Activated CD4-positive, alpha-beta T cell treated with anti-CD3 and anti-CD28 coated beads, Interleukin-2, amount 10 ng/mL, durations not matched to agents 24 days and 14 days (primary cell): ENCODE measurements around the gene TMEM101. TPM values are rescaled to one million over a fixed set of nuclear protein-coding genes. Genes with fewer than 3 reads are reported as not detected.
A peak's percentile ranks its signal among the peaks of the same experiment; 100 is the strongest.
"Not testable (repeated sequence)": the region's sequence is repeated elsewhere in the genome, so short reads cannot be mapped to it uniquely, and the experiment has no call there.

ENCODE experiments used
- DNase-seq: peaks from one replicate; pipeline ENCODE4 v3.0.0; 2022
- H3K27ac Mint-ChIP-seq: one replicate; pipeline ENCODE4 v1.8.0; 2022; ENCODE audit warnings: mild to moderate bottlenecking, mixed read lengths
- H3K27me3 Mint-ChIP-seq: one replicate; pipeline ENCODE4 v1.8.0; 2022; ENCODE audit warnings: mixed read lengths
- H3K36me3 Mint-ChIP-seq: one replicate; pipeline ENCODE4 v1.8.0; 2022; ENCODE audit warnings: low read depth, mild to moderate bottlenecking, mixed read lengths
- H3K4me1 Mint-ChIP-seq: one replicate; pipeline ENCODE4 v1.8.0; 2021; ENCODE audit warnings: mixed read lengths
- H3K4me3 Mint-ChIP-seq: one replicate; pipeline ENCODE4 v1.8.0; 2022; ENCODE audit warnings: mild to moderate bottlenecking, moderate library complexity, mixed read lengths
- H3K9me3 Mint-ChIP-seq: one replicate; pipeline ENCODE4 v1.8.0; 2021; ENCODE audit warnings: mixed read lengths
- intact Hi-C: fragments of 100-400 bp; cut with micrococcal nuclease; formaldehyde crosslinking; loops from one replicate; pipeline ENCODE4 v1.15.1; 2023
- total RNA-seq: library from RNA; stranded (reverse); gene quantifications from 2 replicates; pipeline ENCODE4 v1.2.3, GENCODE V29; 2022

The TMEM101 gene
- 27.5 and 32.8 TPM in 2 replicates for total RNA-seq

GRCh38 chr17:44014437-44015172 is at the start of gene TMEM101:
Gene TMEM101, minus strand, starts transcription at chr17:44014963. Its CDS starts 11 bp downstream, at chr17:44014952.
- peak within 1 kb of the TSS; percentile 95 for H3K27ac Mint-ChIP-seq
- DNase-seq, result peak; percentile 96

DNA sequence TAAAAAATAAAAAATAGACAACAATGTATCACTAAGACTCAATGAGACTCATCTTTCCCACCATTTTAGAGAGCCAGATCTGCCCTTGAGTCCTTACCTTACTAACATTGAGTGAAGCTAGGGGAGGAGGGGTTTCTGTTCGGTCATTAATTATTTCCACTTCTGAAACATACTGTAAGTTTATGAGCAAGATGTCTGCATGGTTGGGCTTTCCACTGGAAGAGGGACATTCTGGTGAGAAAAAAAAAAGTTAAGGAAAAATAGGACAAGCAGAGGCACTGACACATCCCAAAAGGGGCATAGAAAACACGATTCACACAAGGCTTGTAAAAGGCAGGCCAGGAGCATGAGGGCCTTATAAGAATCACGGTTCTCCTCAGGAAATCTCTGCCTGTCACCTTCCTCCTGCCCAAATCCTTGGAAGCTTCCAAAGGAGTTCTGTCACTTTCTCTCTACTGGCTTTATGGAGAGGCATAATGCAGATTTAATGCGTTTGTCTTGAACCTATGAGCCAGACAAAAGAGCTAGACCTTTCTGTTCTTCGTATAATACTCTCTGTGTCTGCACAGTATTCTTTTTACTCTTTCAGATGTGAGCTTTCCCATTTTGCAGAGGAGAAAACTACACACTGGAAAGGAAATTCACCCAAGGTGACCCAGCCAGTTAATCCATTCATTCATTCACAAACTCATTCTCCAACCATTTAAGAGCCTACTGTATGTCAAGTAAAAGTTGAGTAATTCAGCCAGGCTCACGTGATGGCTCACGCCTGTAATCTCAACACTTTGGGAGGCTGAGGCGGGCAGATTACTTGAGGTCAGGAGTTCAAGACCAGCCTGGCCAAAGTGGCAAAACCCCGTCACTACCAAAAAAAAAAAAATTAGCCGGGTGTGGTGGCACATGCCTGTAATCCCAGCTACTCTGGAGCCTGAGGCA is 49.2 kb upstream of the TMEM101 start:
- Mint-ChIP-seq H3K9me3 (no peaks in the 10 kb centered on the region), H3K27me3 (no peaks in the 10 kb centered on the region), H3K27ac (no peak overlapping the region), H3K36me3 (peaks cover 53% of the 10 kb centered on the region), H3K4me3 (peak overlapping the region; percentile 51), H3K4me1 (peaks cover 41% of the 10 kb centered on the region)
- no peak for DNase-seq
- intact Hi-C loops, result no loop called here

More at GRCh38 chr17:44014437-44015172, at the start of gene TMEM101:
- Mint-ChIP-seq H3K4me1 (peaks cover 17% of the 10 kb centered on the region), H3K9me3 (no peaks in the 10 kb centered on the region), H3K4me3 (peak within 1 kb of the TSS; percentile 96), H3K27me3 (no peaks in the 10 kb centered on the region), H3K36me3 (peaks cover 4% of the 10 kb centered on the region)
- intact Hi-C loops, result loop anchor here (1.0 to 2.0 kb wide), 2 partner anchors 7 to 56 kb away; partner anchors contain the start of gene G6PC3

DNA sequence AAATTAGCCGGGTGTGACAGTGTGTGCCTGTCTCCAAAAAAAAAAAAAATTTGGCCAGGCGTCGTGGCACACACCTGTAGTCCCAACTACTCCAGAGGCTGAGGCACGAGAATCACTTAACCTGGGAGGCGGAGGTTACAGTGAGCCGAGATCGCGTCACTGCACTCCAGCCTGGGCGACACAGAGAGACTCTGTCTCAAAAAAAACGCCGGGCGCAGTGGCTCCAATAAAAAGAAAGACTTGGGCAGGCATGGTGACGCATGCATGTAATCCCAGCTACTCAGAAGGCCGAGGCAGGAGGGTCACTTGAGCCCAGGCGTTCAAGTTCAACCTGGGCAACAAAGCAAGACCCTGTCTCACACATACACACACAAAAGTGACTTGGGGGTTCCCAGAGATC is 48.1 kb upstream of the TMEM101 start:
- Mint-ChIP-seq H3K4me1 (peaks cover 39% of the 10 kb centered on the region), H3K4me3 (no peak overlapping the region), H3K9me3 (no peaks in the 10 kb centered on the region), H3K27ac (no peak overlapping the region), H3K36me3 (peaks cover 62% of the 10 kb centered on the region), H3K27me3 (no peaks in the 10 kb centered on the region)
- intact Hi-C loops, result no loop called here
- no peak for DNase-seq

- no peak overlapping the region for H3K4me3 Mint-ChIP-seq
- H3K27me3 Mint-ChIP-seq, result no peaks in the 10 kb centered on the region
- intact Hi-C loops, result no loop called here
- no peak overlapping the region for H3K27ac Mint-ChIP-seq
- H3K36me3 Mint-ChIP-seq, result peaks cover 64% of the 10 kb centered on the region
- no peaks in the 10 kb centered on the region for H3K9me3 Mint-ChIP-seq
- DNase-seq, result no peak
- H3K4me1 Mint-ChIP-seq, result peaks cover 33% of the 10 kb centered on the region
These were observed 46.7 kb upstream of the TMEM101 start for GRCh38 chr17:44061446-44061845.

DNA sequence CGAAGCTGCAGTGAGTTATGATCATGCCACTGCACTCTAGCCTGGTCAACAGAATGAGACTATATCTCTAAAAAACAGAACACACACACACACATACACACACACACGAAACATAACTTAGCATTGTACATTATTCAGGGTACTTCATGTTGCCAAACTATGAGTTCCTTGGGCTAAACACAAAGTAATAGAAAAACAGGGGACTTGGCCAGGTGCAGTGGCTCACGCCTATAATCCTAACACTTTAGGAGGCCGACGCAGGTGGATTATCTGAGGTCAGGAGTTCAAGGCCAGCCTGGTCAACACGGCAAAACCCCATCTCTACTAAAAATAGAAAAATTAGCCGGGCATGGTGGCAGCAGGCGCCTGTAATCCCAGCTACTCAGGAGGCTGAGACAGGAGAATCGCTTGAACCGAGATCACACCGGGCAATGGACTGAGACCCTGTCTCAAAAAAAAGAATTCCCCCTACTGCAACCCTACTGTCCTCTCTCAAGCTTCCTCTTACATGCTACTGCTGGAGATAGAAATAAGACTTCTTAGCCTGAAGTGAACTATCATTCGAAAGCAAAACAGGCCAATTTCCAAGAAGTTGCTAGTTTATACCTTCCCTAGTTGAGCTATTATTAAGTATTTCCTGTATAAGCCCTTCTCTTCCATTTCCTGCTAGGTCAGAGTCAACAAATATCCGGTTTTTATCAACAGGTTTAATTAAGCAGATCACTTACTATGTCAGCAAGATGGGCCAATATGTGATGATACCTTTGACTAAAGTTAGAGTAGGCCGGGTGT is 44.5 kb upstream of the TMEM101 start:
- no peak overlapping the region for H3K27ac Mint-ChIP-seq
- peaks cover 29% of the 10 kb centered on the region for H3K4me1 Mint-ChIP-seq
- no peak for DNase-seq
- H3K4me3 Mint-ChIP-seq, result no peak overlapping the region
- peaks cover 62% of the 10 kb centered on the region for H3K36me3 Mint-ChIP-seq
- intact Hi-C loops, result no loop called here
- no peaks in the 10 kb centered on the region for H3K27me3 Mint-ChIP-seq
- H3K9me3 Mint-ChIP-seq, result no peaks in the 10 kb centered on the region

DNA sequence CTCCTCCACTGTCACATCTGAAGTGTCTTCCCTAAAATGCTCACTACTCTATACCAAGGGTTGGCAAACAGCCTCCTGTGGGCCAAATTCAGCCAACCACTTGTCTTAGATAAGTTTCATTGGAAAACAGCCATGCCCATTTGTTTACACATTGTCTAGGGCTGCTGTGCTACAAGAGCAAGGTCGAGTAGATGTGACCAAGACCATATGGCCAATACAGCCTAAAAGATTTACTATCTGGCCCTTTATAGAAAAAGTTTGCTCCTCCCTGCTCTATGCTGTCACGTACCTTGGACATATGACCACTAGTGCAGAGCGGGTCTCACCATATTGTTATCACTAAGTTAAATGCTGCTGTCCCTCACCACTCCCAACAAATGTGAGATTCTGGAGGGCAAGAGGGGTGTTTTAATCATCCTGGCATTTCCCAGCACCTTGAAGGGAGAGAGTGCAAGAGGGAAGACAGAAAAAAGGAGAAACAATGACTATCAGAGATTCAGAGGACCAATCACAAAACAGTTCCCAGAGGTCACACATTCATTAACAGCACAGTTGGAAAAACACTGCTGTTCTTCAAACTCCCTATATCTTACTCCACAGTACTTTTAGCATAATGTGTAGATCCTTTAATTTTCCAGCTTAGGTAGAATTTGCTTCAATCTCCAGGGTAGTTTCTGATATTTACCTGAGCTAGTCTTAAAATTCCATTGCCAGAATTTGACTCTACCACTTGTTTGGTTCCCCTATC is 38.5 kb upstream of the TMEM101 start:
- no peak for DNase-seq
- no peak overlapping the region for H3K27ac Mint-ChIP-seq
- H3K36me3 Mint-ChIP-seq, result peaks cover 53% of the 10 kb centered on the region
- no peaks in the 10 kb centered on the region for H3K27me3 Mint-ChIP-seq
- no peaks in the 10 kb centered on the region for H3K9me3 Mint-ChIP-seq
- H3K4me3 Mint-ChIP-seq, result no peak overlapping the region
- peaks cover 5% of the 10 kb centered on the region for H3K4me1 Mint-ChIP-seq
- intact Hi-C loops, result no loop called here

DNA sequence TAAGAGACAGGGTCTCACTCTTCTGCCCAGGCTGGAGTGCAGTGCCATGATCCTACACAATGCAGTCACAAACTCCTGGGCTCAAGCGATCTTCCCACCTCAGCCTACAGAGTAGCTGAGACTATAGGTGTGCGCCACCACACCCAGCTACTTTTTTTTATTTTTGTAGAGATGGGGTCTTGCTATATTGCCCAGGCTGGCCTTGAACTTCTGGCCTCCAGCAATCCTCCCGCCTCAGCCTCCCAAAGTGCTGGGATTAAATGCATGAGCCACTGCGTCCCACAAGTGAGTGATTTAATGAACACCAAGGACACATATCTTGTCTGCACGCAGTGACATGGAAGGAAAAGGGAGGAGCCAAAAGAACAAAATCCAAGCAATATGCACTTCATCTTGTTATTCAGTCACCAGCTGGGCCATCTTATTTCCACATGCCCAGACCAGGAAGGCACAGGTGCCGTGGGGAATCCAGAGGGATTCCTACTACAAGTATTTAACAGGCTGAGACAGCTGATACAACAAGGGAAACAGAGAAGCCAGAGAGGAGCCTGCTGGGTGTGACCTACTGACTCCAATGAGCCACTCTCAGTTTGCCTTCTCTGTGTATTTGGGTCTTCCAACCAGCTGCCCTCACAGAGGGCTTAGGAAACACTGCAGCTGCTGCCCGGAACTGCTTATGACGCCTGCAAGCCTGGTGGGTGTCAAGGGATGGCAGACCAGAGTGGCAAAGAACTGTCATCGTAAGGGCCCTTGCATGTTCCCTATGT is 34.7 kb upstream of the TMEM101 start:
- peaks cover 4% of the 10 kb centered on the region for H3K4me1 Mint-ChIP-seq
- H3K27ac Mint-ChIP-seq, result no peak overlapping the region
- no peaks in the 10 kb centered on the region for H3K9me3 Mint-ChIP-seq
- no peaks in the 10 kb centered on the region for H3K27me3 Mint-ChIP-seq
- no peak overlapping the region for H3K4me3 Mint-ChIP-seq
- H3K36me3 Mint-ChIP-seq, result peaks cover 58% of the 10 kb centered on the region
- intact Hi-C loops, result no loop called here
- no peak for DNase-seq

GRCh38 chr17:44046893-44047292 is 32.1 kb upstream of the TMEM101 start:
- H3K4me1 Mint-ChIP-seq, DNase-seq, H3K4me3 Mint-ChIP-seq, H3K9me3 Mint-ChIP-seq, H3K27me3 Mint-ChIP-seq, H3K27ac Mint-ChIP-seq, intact Hi-C loops: not testable (repeated sequence)
- H3K36me3 Mint-ChIP-seq, result peaks cover 48% of the 10 kb centered on the region

GRCh38 chr17:44045486-44045885 is 30.7 kb upstream of the TMEM101 start:
- H3K36me3 Mint-ChIP-seq, result peaks cover 45% of the 10 kb centered on the region
- no peaks in the 10 kb centered on the region for H3K27me3 Mint-ChIP-seq
- no peaks in the 10 kb centered on the region for H3K9me3 Mint-ChIP-seq

DNA sequence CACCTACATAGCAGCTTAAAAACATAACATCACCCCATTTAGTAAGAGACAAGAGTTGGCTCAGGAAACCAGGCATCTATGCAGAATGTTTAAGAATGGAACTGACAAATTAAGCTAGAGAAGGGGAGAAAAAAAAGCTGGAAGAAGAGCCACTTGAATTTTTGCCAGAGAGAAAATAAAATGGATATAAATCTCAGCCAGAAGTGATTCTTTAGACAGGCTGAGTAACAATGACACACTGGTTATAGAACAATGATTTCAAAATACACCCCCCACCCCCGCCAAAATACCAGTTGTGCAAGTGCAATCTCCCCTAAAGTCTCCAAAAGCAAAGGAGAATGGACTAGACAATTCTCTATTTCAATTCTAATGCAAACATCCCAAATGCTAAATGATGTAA is 29.3 kb upstream of the TMEM101 start:
- intact Hi-C loops, result loop anchor here (5.0 kb wide), 2 partner anchors 37 to 102 kb away; partner anchors contain the start of gene PPY
- Mint-ChIP-seq H3K9me3 (no peaks in the 10 kb centered on the region), H3K4me1 (peaks cover 23% of the 10 kb centered on the region), H3K27ac (no peak overlapping the region), H3K4me3 (no peak overlapping the region), H3K27me3 (no peaks in the 10 kb centered on the region), H3K36me3 (peaks cover 41% of the 10 kb centered on the region)
- no peak for DNase-seq

More at GRCh38 chr17:44045486-44045885, 30.7 kb upstream of the TMEM101 start:
- H3K4me3 Mint-ChIP-seq, result no peak overlapping the region
- H3K4me1 Mint-ChIP-seq, result peaks cover 13% of the 10 kb centered on the region
- no peak for DNase-seq
- H3K27ac Mint-ChIP-seq, result no peak overlapping the region
- intact Hi-C loops, result no loop called here

GRCh38 chr17:44043272-44043696 is 28.5 kb upstream of the TMEM101 start:
- Mint-ChIP-seq H3K4me3 (no peak overlapping the region), H3K36me3 (peaks cover 39% of the 10 kb centered on the region), H3K27ac (no peak overlapping the region), H3K9me3 (no peaks in the 10 kb centered on the region), H3K27me3 (no peaks in the 10 kb centered on the region), H3K4me1 (peaks cover 23% of the 10 kb centered on the region)
- DNase-seq, result no peak
- intact Hi-C loops, result loop anchor here (5.0 kb wide), 2 partner anchors 36 to 101 kb away; partner anchors contain the start of gene PPY
